ENCODE measurements around the gene LDB2. TPM values are rescaled to one million over a fixed set of nuclear protein-coding genes. Genes with fewer than 3 reads are reported as not detected.

Gene LDB2
- total RNA-seq, 1 donor = 18.8 TPM

- Histone ChIP-seq H3K4me3 (ENCODE audit: insufficient read depth, low read length) (no peak overlapping the region), H3K4me1 (ENCODE audit: insufficient read depth, low read length) (peaks cover 17% of the 10 kb centered on the region), H3K9me3 (ENCODE audit: low read depth, low read length) (no peaks in the 10 kb centered on the region), H3K36me3 (ENCODE audit: insufficient read depth, low read length) (peaks cover 4% of the 10 kb centered on the region), H3K27ac (ENCODE audit: low read depth, low read length) (no peak overlapping the region), H4K20me1 (ENCODE audit: insufficient read depth, low read length) (no peaks in the 10 kb centered on the region), H3K4me2 (ENCODE audit: insufficient read depth, low read length) (no peak overlapping the region), H2AFZ (ENCODE audit: low read length) (no peak overlapping the region), H3K79me2 (ENCODE audit: insufficient read depth, low read length) (no peaks in the 10 kb centered on the region), H3K27me3 (ENCODE audit: insufficient read depth, low read length) (no peaks in the 10 kb centered on the region)
- DNase-seq (ENCODE audit: insufficient read length, low spot score, missing footprints) = no peak
- no peak for TF ChIP-seq CTCF (IDR thresholded peaks at IDR 0.05; ENCODE audit: extremely low read depth, low read depth, low read length)
These were observed 109.6 kb downstream of the LDB2 start for GRCh38 chr4:16788868-16789267.

- DNase-seq (ENCODE audit: insufficient read length, low spot score, missing footprints) = peak; percentile 34
- no peaks in the 10 kb centered on the region for H3K9me3 ChIP-seq (ENCODE audit: low read depth, low read length)
- peaks cover 9% of the 10 kb centered on the region for H3K36me3 ChIP-seq (ENCODE audit: insufficient read depth, low read length)
- H3K79me2 ChIP-seq (ENCODE audit: insufficient read depth, low read length) = no peaks in the 10 kb centered on the region
- H2AFZ ChIP-seq (ENCODE audit: low read length) = no peak overlapping the region
- H3K27me3 ChIP-seq (ENCODE audit: insufficient read depth, low read length) = no peaks in the 10 kb centered on the region
- H4K20me1 ChIP-seq (ENCODE audit: insufficient read depth, low read length) = no peaks in the 10 kb centered on the region
- no peak overlapping the region for H3K4me2 ChIP-seq (ENCODE audit: insufficient read depth, low read length)
- peaks cover 17% of the 10 kb centered on the region for H3K4me1 ChIP-seq (ENCODE audit: insufficient read depth, low read length)
- no peak for TF ChIP-seq CTCF (IDR thresholded peaks at IDR 0.05; ENCODE audit: extremely low read depth, low read depth, low read length)
- H3K27ac ChIP-seq (ENCODE audit: low read depth, low read length) = no peak overlapping the region
- no peak overlapping the region for H3K4me3 ChIP-seq (ENCODE audit: insufficient read depth, low read length)
These were observed 112.5 kb downstream of the LDB2 start for GRCh38 chr4:16785793-16786527.

GRCh38 chr4:16783119-16783518 lies 115.3 kb downstream of the LDB2 start:
- no peak for DNase-seq (ENCODE audit: insufficient read length, low spot score, missing footprints)
- TF ChIP-seq CTCF (IDR thresholded peaks at IDR 0.05; ENCODE audit: extremely low read depth, low read depth, low read length) = no peak
- Histone ChIP-seq H3K4me2 (ENCODE audit: insufficient read depth, low read length) (no peak overlapping the region), H3K4me1 (ENCODE audit: insufficient read depth, low read length) (peaks cover 26% of the 10 kb centered on the region), H3K79me2 (ENCODE audit: insufficient read depth, low read length) (no peaks in the 10 kb centered on the region), H3K36me3 (ENCODE audit: insufficient read depth, low read length) (peaks cover 9% of the 10 kb centered on the region), H3K4me3 (ENCODE audit: insufficient read depth, low read length) (no peak overlapping the region), H3K27me3 (ENCODE audit: insufficient read depth, low read length) (no peaks in the 10 kb centered on the region), H2AFZ (ENCODE audit: low read length) (no peak overlapping the region), H3K9me3 (ENCODE audit: low read depth, low read length) (no peaks in the 10 kb centered on the region), H3K27ac (ENCODE audit: low read depth, low read length) (no peak overlapping the region), H4K20me1 (ENCODE audit: insufficient read depth, low read length) (no peaks in the 10 kb centered on the region)

- peaks cover 19% of the 10 kb centered on the region for H3K4me1 ChIP-seq (ENCODE audit: insufficient read depth, low read length)
- H3K27ac ChIP-seq (ENCODE audit: low read depth, low read length) = peak overlapping the region; percentile 54
- H2AFZ ChIP-seq (ENCODE audit: low read length) = peak overlapping the region; percentile 7
- H3K36me3 ChIP-seq (ENCODE audit: insufficient read depth, low read length) = peaks cover 21% of the 10 kb centered on the region
- peak; percentile 66 for DNase-seq (ENCODE audit: insufficient read length, low spot score, missing footprints)
- no peaks in the 10 kb centered on the region for H3K9me3 ChIP-seq (ENCODE audit: low read depth, low read length)
- H3K79me2 ChIP-seq (ENCODE audit: insufficient read depth, low read length) = no peaks in the 10 kb centered on the region
- H4K20me1 ChIP-seq (ENCODE audit: insufficient read depth, low read length) = no peaks in the 10 kb centered on the region
- peak overlapping the region; percentile 61 for H3K4me2 ChIP-seq (ENCODE audit: insufficient read depth, low read length)
- no peak for TF ChIP-seq CTCF (IDR thresholded peaks at IDR 0.05; ENCODE audit: extremely low read depth, low read depth, low read length)
- H3K4me3 ChIP-seq (ENCODE audit: insufficient read depth, low read length) = peak overlapping the region; percentile 14
- H3K27me3 ChIP-seq (ENCODE audit: insufficient read depth, low read length) = no peaks in the 10 kb centered on the region
These were observed 119.3 kb downstream of the LDB2 start for GRCh38 chr4:16779028-16779675.

Measured in osteoblast (primary cell).